Kidney capillary endothelial cell (primary cell): ENCODE measurements around the gene NFKBIE.
A peak's percentile ranks its signal among the peaks of the same experiment; 100 is the strongest.
"Not testable (repeated sequence)": the region's sequence is repeated elsewhere in the genome, so short reads cannot be mapped to it uniquely, and the experiment has no call there.

Experiments used
- DNase-seq: peaks from one replicate; pipeline ENCODE4 v3.0.0-alpha.2; 2018; ENCODE audit warnings: low spot score

Gene NFKBIE

DNA sequence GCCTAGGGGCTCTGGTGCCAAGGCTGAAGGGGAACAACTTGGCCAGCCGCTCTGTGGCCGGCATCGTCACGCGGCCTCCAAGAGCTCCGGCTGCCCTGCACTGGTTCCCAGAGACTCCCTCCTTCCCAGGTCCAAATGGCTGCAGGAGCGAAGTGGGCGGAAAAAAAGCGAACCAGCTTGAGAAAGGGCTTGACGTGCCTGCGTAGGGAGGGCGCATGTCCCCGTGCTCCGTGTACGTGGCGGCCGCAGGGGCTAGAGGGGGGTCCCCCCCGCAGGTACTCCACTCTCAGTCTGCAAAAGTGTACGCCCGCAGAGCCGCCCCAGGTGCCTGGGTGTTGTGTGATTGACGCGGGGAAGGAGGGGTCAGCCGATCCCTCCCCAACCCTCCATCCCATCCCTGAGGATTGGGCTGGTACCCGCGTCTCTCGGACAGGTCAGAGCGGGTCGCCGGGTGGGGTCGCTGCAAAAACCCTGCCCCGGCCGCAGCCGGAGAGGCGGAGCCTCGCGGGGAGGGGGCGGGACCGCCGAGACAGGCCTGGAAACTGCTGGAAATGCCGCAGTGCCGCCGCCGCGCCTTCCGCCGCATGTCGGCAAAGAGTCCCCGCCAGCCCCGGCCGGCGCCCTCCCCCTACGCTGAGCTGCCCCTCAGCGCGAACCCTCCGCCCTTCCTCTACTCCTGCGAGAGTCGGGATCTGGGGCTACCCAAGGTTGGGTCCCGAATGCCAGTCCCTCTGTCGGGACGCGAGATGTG, 19.3 kb downstream of the NFKBIE start:
- no peak for DNase-seq

DNA sequence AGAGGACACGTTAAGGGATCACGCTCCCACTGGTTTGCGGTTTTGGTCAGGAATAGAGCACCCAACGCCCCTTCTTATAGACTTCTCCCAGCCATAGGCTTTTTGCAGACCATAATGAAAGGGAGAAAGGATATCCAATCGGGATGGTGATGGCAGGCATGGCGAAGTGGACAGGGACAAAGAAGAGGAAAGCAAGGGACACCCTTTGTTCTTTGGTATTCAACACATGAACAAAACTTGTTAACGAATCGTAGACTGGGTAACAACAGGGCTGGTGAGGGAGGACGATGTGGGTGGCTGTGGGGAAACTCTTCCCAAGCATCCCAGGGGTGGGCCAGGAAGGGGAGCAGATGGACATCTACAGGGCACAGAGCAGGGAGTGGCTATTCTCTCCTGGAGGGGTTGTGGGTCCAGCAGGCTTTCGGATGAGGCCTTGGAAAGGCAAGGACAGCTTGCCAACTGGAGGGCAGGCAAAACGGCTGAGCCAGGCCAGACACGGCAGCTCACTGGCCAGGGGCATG, 19.9 kb downstream of the NFKBIE start:
- no peak for DNase-seq

DNA sequence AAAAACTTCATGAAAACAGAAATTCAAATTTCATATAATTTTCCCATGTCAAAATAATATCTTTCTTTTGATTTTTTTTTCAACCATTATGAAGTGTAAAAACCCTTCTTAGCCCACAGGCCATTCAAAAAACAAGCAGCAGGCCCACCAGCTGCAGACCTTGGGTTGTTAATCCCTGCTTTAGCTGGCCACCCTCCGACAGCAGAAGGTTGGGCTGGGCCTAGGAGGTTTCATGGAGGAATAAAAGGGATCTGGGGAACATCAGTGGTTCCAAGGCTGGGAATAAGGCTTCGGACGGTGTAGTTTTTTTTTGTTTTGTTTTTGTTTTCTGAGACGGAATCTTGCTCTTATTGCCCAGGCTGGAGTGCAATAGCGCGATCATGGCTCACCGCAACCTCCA, 22.0 kb downstream of the NFKBIE start:
- no peak for DNase-seq

GRCh38 chr6:44238687-44239350, 26.5 kb downstream of the NFKBIE start:
- DNase-seq, result no peak

DNA sequence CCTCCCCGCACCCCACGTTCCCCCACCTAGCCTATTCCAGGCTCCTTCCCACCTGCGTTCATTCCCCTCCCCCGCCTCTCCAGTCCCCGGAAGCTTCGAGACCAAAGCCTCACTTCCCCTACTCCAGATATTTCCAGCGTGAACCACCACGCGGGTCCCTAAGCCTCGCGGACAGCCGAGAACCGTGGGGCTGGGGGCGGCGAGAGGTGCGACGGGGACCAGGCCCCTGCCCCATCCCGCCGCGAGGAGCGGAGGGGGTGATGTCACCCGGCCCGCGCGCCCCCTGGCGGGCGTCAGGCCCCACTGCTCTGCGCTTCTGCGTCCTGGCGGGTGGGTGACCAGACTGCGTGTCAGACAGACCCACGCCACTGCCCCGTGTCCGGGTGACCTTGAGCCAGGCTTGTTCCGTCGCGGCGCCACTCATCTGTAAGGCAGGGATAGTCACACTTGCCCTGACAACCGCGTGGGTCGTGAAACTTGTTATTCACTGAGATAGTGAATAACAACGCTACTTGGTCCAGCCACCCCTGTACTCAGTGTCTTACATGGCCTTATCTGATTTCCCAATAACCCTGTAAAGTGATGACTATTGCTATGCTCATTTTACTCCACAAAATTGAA, 27.4 kb downstream of the NFKBIE start:
- no peak for DNase-seq

DNA sequence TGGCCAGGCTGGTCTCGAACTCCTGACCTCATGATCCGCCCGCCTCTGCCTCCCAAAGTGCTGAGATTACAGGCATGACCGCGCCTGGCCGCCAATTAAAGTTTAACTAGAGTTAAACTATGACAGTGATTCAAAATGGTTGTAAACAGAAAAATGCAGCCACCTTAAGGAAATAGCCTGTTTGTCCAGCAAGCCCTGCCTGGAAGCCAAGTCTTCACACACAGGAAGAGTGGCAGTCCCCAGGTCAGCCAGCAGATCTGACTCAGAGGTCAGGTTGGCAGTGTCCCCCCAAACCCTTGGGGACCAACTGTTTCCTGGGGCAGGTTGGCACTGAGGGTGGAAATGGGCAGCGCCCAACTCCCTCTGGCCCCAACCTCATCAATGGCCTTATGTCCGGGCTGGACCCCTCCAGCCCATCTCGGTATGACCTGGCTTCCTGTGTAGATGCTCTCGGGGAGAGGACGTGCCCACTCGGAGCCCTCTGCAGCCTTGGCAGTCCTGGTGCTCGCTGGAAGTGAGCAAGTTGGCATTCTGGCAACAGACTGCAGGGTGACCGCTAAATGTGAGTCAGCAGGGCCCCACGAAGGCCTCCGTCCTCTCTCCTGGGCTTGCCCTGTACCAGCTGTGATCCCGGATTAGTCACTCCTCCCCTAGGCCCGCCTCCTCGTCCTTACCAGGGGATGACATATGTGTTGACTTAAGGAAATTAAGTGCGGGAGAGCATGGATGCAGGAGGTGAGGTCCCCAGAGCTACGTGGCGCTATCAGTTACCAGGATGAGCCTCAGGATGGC, 28.1 kb downstream of the NFKBIE start:
- DNase-seq, result peak; percentile 98

- DNase-seq, result no peak
These were observed 29.3 kb downstream of the NFKBIE start for GRCh38 chr6:44235891-44236516.

DNA sequence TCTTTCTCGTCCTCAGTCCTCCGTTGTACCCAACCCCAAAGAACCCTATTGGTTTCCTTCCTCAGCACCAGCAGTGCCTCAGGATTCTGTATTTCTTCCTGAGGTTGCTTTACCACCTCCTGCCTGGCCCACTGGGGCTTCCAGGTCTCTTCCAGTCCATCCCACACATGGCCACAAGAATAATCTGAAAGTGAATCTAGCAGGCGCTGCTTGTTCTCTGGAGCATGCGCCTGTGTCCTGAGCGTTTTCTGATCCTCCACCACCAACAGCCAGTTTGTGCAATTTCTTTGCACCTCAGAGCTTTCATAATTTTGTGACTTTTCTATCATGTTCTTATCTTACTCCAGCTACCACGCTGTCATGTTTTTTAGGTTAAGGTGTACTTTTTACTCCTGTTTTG, 30.1 kb downstream of the NFKBIE start:
- no peak for DNase-seq

DNA sequence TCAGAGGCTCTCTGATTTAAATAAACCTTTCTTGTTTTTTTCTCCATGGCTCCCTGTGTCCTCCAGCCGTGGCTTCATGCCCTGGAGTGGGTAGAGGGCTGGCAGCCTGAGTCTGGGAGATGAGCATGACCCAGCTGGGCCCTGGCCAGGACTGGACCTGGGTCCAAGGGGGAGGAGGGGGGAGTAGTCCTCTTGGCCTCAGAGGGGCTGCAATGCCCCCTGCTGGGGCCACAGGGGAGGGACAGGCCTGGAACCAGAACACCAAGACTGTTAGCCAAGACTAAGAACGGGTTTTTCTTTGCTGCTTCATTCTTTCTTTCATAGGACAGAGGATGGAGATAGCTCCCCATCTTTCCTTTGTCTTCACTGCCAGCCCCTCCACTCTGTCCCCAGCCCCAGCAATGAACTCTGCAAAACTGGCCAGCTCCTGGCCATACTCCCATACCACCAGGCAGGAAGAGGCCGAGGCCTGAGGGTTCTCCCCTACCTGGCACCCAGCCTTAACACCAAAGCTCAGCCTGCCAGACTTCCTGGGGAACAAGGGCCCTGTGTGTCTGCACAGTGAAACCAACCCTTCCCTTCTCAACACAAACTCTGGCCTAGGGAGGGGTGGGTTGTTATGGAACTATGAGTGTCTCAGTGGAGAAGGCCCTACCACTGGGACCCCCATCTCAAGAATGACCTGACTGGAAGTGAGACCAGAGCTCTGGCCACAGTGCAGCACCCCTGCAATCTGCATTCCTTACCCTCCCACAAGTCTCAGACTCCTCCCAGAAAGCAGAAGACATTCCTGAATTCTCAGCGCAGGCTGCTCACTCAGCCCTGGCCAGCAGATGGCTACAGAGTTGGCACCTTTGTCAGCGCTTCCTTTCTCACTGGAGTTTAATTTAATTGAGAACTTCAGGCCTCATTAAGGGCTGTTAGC, 31.0 kb downstream of the NFKBIE start:
- DNase-seq, result no peak

GRCh38 chr6:44233567-44234100, 31.7 kb downstream of the NFKBIE start:
- no peak for DNase-seq

- DNase-seq, result no peak
These were observed 32.4 kb downstream of the NFKBIE start for GRCh38 chr6:44232676-44233566.

- not testable (repeated sequence) for DNase-seq
These were observed 33.9 kb downstream of the NFKBIE start for GRCh38 chr6:44231426-44231825.

DNA sequence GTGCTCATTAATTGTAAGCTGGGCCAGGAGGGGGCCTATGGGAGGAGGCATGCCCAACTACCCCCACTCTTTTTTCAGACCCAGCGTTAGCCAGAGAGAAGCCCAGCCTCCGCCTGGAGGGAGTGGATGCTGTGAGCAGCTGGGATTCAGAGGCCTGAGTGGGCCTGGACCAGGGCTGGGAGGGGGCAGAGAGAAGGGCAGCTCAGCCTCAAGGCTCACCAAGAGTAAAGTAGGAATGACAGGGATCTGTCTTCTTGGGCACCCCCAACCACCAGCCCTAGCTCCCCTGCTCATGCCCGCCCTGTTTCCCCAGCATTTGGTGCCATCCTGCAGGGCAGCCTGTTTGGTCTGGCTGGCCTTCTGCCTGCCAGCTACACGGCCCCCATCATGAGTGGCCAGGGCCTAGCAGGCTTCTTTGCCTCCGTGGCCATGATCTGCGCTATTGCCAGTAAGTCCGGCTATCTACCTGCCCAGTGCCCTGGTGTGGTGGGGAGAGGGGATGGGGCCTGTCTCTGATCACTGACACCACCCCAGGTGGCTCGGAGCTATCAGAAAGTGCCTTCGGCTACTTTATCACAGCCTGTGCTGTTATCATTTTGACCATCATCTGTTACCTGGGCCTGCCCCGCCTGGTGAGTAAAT, 35.2 kb downstream of the NFKBIE start:
- no peak for DNase-seq

- no peak for DNase-seq
These were observed 35.8 kb downstream of the NFKBIE start for GRCh38 chr6:44229376-44230033.

- no peak for DNase-seq
These were observed 36.5 kb downstream of the NFKBIE start for GRCh38 chr6:44228836-44229235.

DNA sequence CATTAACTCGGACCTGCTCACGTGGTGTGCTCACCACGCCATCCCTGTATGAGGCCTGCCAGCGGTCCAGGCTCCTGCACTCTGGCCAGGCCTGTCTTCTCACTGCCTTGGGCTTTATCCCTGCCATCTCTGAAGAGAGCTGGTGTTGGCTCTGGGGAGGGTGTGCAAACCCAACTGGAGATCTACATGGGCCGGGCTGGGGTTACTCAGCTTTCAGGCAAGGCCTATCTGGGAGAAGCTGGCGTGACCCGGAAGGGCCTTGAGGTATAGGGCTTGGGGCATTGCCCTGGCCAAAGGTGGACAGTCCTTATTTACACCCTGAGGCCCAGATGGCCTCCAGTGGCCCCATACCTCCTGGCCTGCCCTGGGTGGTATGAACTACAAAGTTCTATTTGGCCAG, 36.9 kb downstream of the NFKBIE start:
- DNase-seq, result no peak

GRCh38 chr6:44228031-44228430, 37.3 kb downstream of the NFKBIE start:
- no peak for DNase-seq

GRCh38 chr6:44227148-44227793, 38.1 kb downstream of the NFKBIE start:
- no peak for DNase-seq
